Measurements from ENCODE around the gene MACIR. TPM values are rescaled to one million over a fixed set of nuclear protein-coding genes. Genes with fewer than 3 reads are reported as not detected.

MACIR gene
- total and polyA plus RNA-seq, 2 donors (not counting 3 experiments of a cell fraction or from before 2014, with no cell fraction given): 4.0 to 9.3 TPM

DNA sequence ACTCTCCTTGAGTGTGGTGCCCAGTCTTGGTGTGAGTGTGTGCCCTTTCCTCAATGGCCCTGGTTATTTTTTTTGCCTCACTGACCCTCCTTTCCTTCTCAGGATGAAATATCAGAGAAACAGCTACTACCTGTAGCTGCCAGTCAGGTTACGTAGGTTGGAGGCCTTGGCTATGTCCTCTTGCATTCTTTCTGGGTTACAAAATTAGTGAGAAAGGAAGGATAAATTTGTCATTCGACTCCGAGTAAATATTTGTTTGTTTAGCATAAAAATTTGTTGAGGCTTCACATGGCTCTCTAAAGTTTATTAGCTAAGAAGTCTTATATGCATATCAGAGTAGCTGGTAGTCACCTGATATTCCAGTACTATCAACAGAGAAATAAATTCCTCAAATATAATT, 15.4 kb downstream of the MACIR start:
- Histone ChIP-seq H3K36me3 (ENCODE audit: control insufficient read depth in 2 of 2, extremely low read depth in 1 of 2, insufficient read depth in 2 of 2, low read length in 2 of 2) (peaks cover 5 to 6% of the 10 kb centered on the region in 2 experiments), H3K4me3 (replicated peaks in 1 of 3; ENCODE audit: insufficient read depth in 1 of 3, low read depth in 1 of 3, low read length in 3 of 3) (no peak overlapping the region), H3K79me2 (ENCODE audit: control insufficient read depth, insufficient read depth, low read length) (peaks cover 48% of the 10 kb centered on the region), H3K27ac (ENCODE audit: insufficient read depth, low read depth, low read length) (no peak overlapping the region), H3K9me3 (replicated peaks; ENCODE audit: control insufficient read depth, insufficient read depth, low read length) (no peaks in the 10 kb centered on the region), H3K4me1 (ENCODE audit: control insufficient read depth, extremely low read depth, insufficient read depth, low read length) (peaks cover 20% of the 10 kb centered on the region), H4K20me1 (replicated peaks; ENCODE audit: control insufficient read depth, extremely low read depth, insufficient read depth, low read length) (no peaks in the 10 kb centered on the region), H2AFZ (ENCODE audit: low read depth, low read length) (no peak overlapping the region), H3K9ac (replicated peaks; ENCODE audit: extremely low read depth, insufficient read depth, low read length) (no peak overlapping the region), H3K9me1 (replicated peaks; ENCODE audit: control insufficient read depth, extremely low read depth, insufficient read depth, low read length) (no peaks in the 10 kb centered on the region), H3K27me3 (ENCODE audit: control insufficient read depth in 2 of 2, insufficient read depth in 2 of 2, low read length in 2 of 2) (no peaks in the 10 kb centered on the region), H3K4me2 (ENCODE audit: insufficient read depth, low read length) (no peak overlapping the region)
- TF ChIP-seq JUN (IDR thresholded peaks at IDR 0.05; ENCODE audit: borderline replicate concordance, insufficient read depth, insufficient read length, low read depth) (no peak), POLR2AphosphoS5 (IDR thresholded peaks at IDR 0.05; ENCODE audit: insufficient read depth, low read depth, low read length) (no peak), EZH2 (IDR thresholded peaks at IDR 0.05; ENCODE audit: borderline replicate concordance, low read depth, low read length, severe bottlenecking) (no peak), MYC (IDR thresholded peaks at IDR 0.05; ENCODE audit: low read depth, low read length) (no peak), FOS (IDR thresholded peaks at IDR 0.05; ENCODE audit: borderline replicate concordance, insufficient read depth, low read length) (no peak), GATA2 (IDR thresholded peaks at IDR 0.05; ENCODE audit: insufficient read depth, insufficient read length, low read depth, low read length) (no peak)
- TF ChIP-seq, protein P1, sequence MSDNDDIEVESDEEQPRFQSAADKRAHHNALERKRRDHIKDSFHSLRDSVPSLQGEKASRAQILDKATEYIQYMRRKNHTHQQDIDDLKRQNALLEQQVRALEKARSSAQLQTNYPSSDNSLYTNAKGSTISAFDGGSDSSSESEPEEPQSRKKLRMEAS (IDR thresholded peaks at IDR 0.05; ENCODE audit: insufficient read depth, insufficient read length): no peak
- dilution Hi-C loops (cut with MboI; ENCODE audit: extremely low pct_ligation_motif_present, low sequenced_read_pairs): no loop called here
- intact Hi-C loops (cut with micrococcal nuclease): no loop called here
- no TSS peak for BruUV-seq (replicated peaks)
- POLR2A ChIA-PET: no interaction called here
- FAIRE-seq: no peak
- DNase-seq (ENCODE audit: low read depth, low spot score): no peak
- CTCF ChIA-PET: interaction anchor here (1.0 kb wide), 1 partner anchor 11 kb away, joined by 3 read pairs; no protein-coding TSS in a partner anchor

DNA sequence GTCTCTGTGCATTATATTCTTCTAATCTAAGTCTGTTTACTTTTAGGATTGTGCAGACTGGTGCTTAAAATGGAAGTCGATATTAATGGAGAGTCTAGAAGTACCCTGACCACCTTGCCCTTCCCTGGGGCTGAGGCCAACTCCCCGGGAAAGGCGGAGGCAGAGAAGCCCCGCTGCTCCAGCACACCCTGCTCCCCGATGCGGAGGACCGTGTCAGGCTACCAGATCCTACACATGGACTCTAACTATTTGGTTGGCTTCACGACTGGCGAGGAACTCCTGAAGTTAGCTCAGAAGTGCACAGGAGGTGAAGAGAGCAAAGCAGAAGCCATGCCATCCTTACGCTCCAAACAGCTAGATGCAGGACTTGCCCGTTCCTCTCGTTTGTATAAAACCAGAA, 17.3 kb downstream of the MACIR start:
- H3K9me1 ChIP-seq (replicated peaks; ENCODE audit: control insufficient read depth, extremely low read depth, insufficient read depth, low read length): no peaks in the 10 kb centered on the region
- TF ChIP-seq, protein P2, sequence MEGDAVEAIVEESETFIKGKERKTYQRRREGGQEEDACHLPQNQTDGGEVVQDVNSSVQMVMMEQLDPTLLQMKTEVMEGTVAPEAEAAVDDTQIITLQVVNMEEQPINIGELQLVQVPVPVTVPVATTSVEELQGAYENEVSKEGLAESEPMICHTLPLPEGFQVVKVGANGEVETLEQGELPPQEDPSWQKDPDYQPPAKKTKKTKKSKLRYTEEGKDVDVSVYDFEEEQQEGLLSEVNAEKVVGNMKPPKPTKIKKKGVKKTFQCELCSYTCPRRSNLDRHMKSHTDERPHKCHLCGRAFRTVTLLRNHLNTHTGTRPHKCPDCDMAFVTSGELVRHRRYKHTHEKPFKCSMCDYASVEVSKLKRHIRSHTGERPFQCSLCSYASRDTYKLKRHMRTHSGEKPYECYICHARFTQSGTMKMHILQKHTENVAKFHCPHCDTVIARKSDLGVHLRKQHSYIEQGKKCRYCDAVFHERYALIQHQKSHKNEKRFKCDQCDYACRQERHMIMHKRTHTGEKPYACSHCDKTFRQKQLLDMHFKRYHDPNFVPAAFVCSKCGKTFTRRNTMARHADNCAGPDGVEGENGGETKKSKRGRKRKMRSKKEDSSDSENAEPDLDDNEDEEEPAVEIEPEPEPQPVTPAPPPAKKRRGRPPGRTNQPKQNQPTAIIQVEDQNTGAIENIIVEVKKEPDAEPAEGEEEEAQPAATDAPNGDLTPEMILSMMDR (IDR thresholded peaks at IDR 0.05; ENCODE audit: extremely low read depth in 1 of 2, insufficient read depth in 1 of 2, low read depth in 1 of 2, low read length in 2 of 2): no peak
- TF ChIP-seq FOS (IDR thresholded peaks at IDR 0.05; ENCODE audit: borderline replicate concordance, insufficient read depth, low read length): no peak
- no peak for TF ChIP-seq POLR2AphosphoS5 (IDR thresholded peaks at IDR 0.05; ENCODE audit: insufficient read depth, low read depth, low read length)
- no peaks in the 10 kb centered on the region for H3K27me3 ChIP-seq (ENCODE audit: control insufficient read depth in 2 of 2, insufficient read depth in 2 of 2, low read length in 2 of 2)
- ChIA-PET POLR2A (no interaction called here), CTCF (no interaction called here)
- H2AFZ ChIP-seq (ENCODE audit: low read depth, low read length): no peak overlapping the region
- peaks cover 36% of the 10 kb centered on the region for H3K79me2 ChIP-seq (ENCODE audit: control insufficient read depth, insufficient read depth, low read length)
- no peak overlapping the region for H3K27ac ChIP-seq (ENCODE audit: insufficient read depth, low read depth, low read length)
- FAIRE-seq (no peak), DNase-seq (ENCODE audit: low read depth, low spot score) (no peak)
- peaks cover 5 to 6% of the 10 kb centered on the region in 2 experiments for H3K36me3 ChIP-seq (ENCODE audit: control insufficient read depth in 2 of 2, extremely low read depth in 1 of 2, insufficient read depth in 2 of 2, low read length in 2 of 2)
- dilution Hi-C loops (cut with MboI; ENCODE audit: extremely low pct_ligation_motif_present, low sequenced_read_pairs) (no loop called here), intact Hi-C loops (cut with micrococcal nuclease) (no loop called here)
- no peaks in the 10 kb centered on the region for H3K9me3 ChIP-seq (replicated peaks; ENCODE audit: control insufficient read depth, insufficient read depth, low read length)
- H4K20me1 ChIP-seq (replicated peaks; ENCODE audit: control insufficient read depth, extremely low read depth, insufficient read depth, low read length): no peaks in the 10 kb centered on the region
- H3K9ac ChIP-seq (replicated peaks; ENCODE audit: extremely low read depth, insufficient read depth, low read length): no peak overlapping the region
- peaks cover 8% of the 10 kb centered on the region for H3K4me1 ChIP-seq (ENCODE audit: control insufficient read depth, extremely low read depth, insufficient read depth, low read length)
- H3K4me3 ChIP-seq (replicated peaks in 1 of 3; ENCODE audit: insufficient read depth in 1 of 3, low read depth in 1 of 3, low read length in 3 of 3): no peak overlapping the region
- no TSS peak for BruUV-seq (replicated peaks)
- no peak overlapping the region for H3K4me2 ChIP-seq (ENCODE audit: insufficient read depth, low read length)
